Nephron progenitor cell (in vitro differentiated cells): ENCODE measurements around the gene NDUFV1.
"Not testable (repeated sequence)": the region's sequence is repeated elsewhere in the genome, so short reads cannot be mapped to it uniquely, and the experiment has no call there.

ENCODE experiments used
- DNase-seq: peaks from one replicate; pipeline ENCODE4 v3.0.0; 2021
- H3K27ac Mint-ChIP-seq: 2 replicates; pipeline ENCODE4 v1.8.0; 2021; ENCODE audit warnings: mild to moderate bottlenecking, moderate library complexity, mixed read lengths
- H3K27me3 Mint-ChIP-seq: 2 replicates; pipeline ENCODE4 v1.8.0; 2021; ENCODE audit warnings: mild to moderate bottlenecking, low read depth, mixed read lengths; ENCODE audit not compliant: poor library complexity
- H3K36me3 Mint-ChIP-seq: 2 replicates; pipeline ENCODE4 v1.8.0; 2021; ENCODE audit warnings: low read depth, mixed read lengths
- H3K4me1 Mint-ChIP-seq: 2 replicates; pipeline ENCODE4 v1.8.0; 2021; ENCODE audit warnings: mixed read lengths
- H3K4me3 Mint-ChIP-seq: 2 replicates; pipeline ENCODE4 v1.8.0; 2021; ENCODE audit warnings: mild to moderate bottlenecking, moderate library complexity, mixed read lengths
- H3K9me3 Mint-ChIP-seq: 2 replicates; pipeline ENCODE4 v1.8.0; 2021; ENCODE audit warnings: mild to moderate bottlenecking, moderate library complexity, mixed read lengths
- CTCF ChIP-seq: fragments of 200-600 bp; sonication (generic); IDR thresholded peaks from 2 replicates; pipeline ENCODE4 v1.5.0; 2021; ENCODE audit warnings: antibody characterized with exemption

Gene NDUFV1

DNA sequence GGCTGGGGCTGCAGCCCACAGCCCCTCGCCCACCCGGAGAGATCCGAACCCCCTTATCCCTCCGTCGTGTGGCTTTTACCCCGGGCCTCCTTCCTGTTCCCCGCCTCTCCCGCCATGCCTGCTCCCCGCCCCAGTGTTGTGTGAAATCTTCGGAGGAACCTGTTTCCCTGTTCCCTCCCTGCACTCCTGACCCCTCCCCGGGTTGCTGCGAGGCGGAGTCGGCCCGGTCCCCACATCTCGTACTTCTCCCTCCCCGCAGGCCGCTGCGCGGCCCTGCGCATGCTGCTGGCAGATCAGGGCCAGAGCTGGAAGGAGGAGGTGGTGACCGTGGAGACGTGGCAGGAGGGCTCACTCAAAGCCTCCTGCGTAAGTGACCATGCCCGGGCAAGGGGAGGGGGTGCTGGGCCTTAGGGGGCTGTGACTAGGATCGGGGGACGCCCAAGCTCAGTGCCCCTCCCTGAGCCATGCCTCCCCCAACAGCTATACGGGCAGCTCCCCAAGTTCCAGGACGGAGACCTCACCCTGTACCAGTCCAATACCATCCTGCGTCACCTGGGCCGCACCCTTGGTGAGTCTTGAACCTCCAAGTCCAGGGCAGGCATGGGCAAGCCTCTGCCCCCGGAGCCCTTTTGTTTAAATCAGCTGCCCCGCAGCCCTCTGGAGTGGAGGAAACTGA, 22.4 kb upstream of the NDUFV1 start:
- Mint-ChIP-seq H3K27me3 (peaks cover 47% of the 10 kb centered on the region), H3K36me3 (peaks cover 43% of the 10 kb centered on the region), H3K4me3 (peak overlapping the region; percentile 96), H3K27ac (peak overlapping the region; percentile 37), H3K9me3 (peaks cover 3% of the 10 kb centered on the region), H3K4me1 (peaks cover 52% of the 10 kb centered on the region)
- peak; percentile 61 for DNase-seq
- TF ChIP-seq CTCF = no peak

GRCh38 chr11:67584881-67585873, 21.6 kb upstream of the NDUFV1 start:
- TF ChIP-seq CTCF = no peak
- no peak for DNase-seq

GRCh38 chr11:67585911-67586310, 20.8 kb upstream of the NDUFV1 start:
- no peak for TF ChIP-seq CTCF
- peaks cover 31% of the 10 kb centered on the region for H3K27me3 Mint-ChIP-seq
- peaks cover 55% of the 10 kb centered on the region for H3K36me3 Mint-ChIP-seq
- peaks cover 3% of the 10 kb centered on the region for H3K9me3 Mint-ChIP-seq
- H3K4me3 Mint-ChIP-seq = peak overlapping the region; percentile 96
- peaks cover 50% of the 10 kb centered on the region for H3K4me1 Mint-ChIP-seq
- DNase-seq = no peak
- peak overlapping the region; percentile 88 for H3K27ac Mint-ChIP-seq

More at GRCh38 chr11:67584881-67585873, 21.6 kb upstream of the NDUFV1 start:
- Mint-ChIP-seq H3K4me1 (peaks cover 50% of the 10 kb centered on the region), H3K36me3 (peaks cover 50% of the 10 kb centered on the region), H3K27ac (peak overlapping the region; percentile 88), H3K27me3 (peaks cover 38% of the 10 kb centered on the region), H3K9me3 (peaks cover 3% of the 10 kb centered on the region), H3K4me3 (peak overlapping the region; percentile 96)

- Mint-ChIP-seq H3K27me3 (peaks cover 27% of the 10 kb centered on the region), H3K9me3 (peaks cover 3% of the 10 kb centered on the region), H3K4me1 (peaks cover 42% of the 10 kb centered on the region), H3K4me3 (peak overlapping the region; percentile 96), H3K27ac (peak overlapping the region; percentile 26), H3K36me3 (peaks cover 55% of the 10 kb centered on the region)
- no peak for DNase-seq
- TF ChIP-seq CTCF = no peak
Observed at GRCh38 chr11:67586568-67587250, 20.0 kb upstream of the NDUFV1 start.

GRCh38 chr11:67588136-67588503, 18.6 kb upstream of the NDUFV1 start:
- H3K36me3 Mint-ChIP-seq = peaks cover 55% of the 10 kb centered on the region
- peaks cover 16% of the 10 kb centered on the region for H3K27me3 Mint-ChIP-seq
- H3K4me3 Mint-ChIP-seq = no peak overlapping the region
- peaks cover 30% of the 10 kb centered on the region for H3K4me1 Mint-ChIP-seq
- no peak for TF ChIP-seq CTCF
- H3K9me3 Mint-ChIP-seq = peaks cover 3% of the 10 kb centered on the region
- no peak overlapping the region for H3K27ac Mint-ChIP-seq
- DNase-seq = no peak

- H3K27me3 Mint-ChIP-seq = peaks cover 15% of the 10 kb centered on the region
- not testable (repeated sequence) for H3K9me3 Mint-ChIP-seq
Observed at GRCh38 chr11:67588899-67589415, 17.8 kb upstream of the NDUFV1 start.

More at GRCh38 chr11:67588899-67589415, 17.8 kb upstream of the NDUFV1 start:
- DNase-seq, H3K4me3 Mint-ChIP-seq, H3K27ac Mint-ChIP-seq: not testable (repeated sequence)
- Mint-ChIP-seq H3K4me1 (peaks cover 26% of the 10 kb centered on the region), H3K36me3 (peaks cover 55% of the 10 kb centered on the region)
